ENCODE measurements around the gene SHC4. TPM values are rescaled to one million over a fixed set of nuclear protein-coding genes. Genes with fewer than 3 reads are reported as not detected.

Gene SHC4
- total and polyA plus RNA-seq, 2 of the 8 experiments (the other 6 are each of a cell fraction or from before 2014, with no cell fraction given): 0.15 to 0.30 TPM

DNA sequence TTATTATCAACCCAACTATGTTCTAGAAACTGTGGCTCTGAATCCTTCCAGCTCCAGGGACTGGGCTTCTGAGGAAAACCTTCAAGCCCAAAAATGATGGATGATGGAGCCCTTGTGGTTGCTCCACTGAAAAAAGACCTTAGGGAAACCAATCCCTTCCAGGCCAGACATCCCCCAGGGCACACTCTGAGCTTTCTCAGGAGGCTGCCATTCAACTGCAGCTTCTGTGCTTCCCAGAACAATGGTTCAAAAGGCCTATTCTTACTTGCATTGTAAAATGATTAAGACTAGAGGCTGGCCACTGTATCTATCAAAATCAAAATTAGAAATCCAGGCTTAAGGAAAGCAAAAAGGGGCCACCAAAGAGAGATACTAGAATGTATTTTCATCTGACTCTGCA, 58.5 kb downstream of the SHC4 start:
- Histone ChIP-seq H3K9ac (replicated peaks in 1 of 4; ENCODE audit: extremely low read depth in 1 of 4, low read depth in 3 of 4, low read length in 3 of 4) (no peak overlapping the region), H3K23ac (ENCODE audit: insufficient read length) (no peak overlapping the region), H2BK20ac (ENCODE audit: low read length) (no peak overlapping the region), H3K4me2 (ENCODE audit: insufficient read depth in 1 of 2, low read depth in 2 of 2, low read length in 2 of 2) (no peak overlapping the region), H3K79me2 (ENCODE audit: control insufficient read depth in 1 of 2, insufficient read depth in 2 of 2, low read length in 2 of 2) (no peaks in the 10 kb centered on the region), H3K4me1 (replicated peaks in 1 of 4; ENCODE audit: control insufficient read depth in 3 of 4, insufficient read depth in 4 of 4, low read length in 3 of 4) (no peaks in the 10 kb centered on the region), H2AK5ac (ENCODE audit: low read depth, low read length) (no peak overlapping the region), H4K20me1 (replicated peaks in 1 of 2; ENCODE audit: control insufficient read depth in 1 of 2, insufficient read depth in 2 of 2, low read length in 2 of 2) (no peaks in the 10 kb centered on the region), H3K4me3 (ENCODE audit: extremely low read depth in 1 of 4, insufficient read depth in 2 of 4, low read depth in 3 of 4, low read length in 4 of 4) (no peak overlapping the region), H2BK12ac (ENCODE audit: low read depth, low read length) (no peak overlapping the region), H3K18ac (ENCODE audit: extremely low read depth, low read length) (no peak overlapping the region), H4K91ac (replicated peaks; ENCODE audit: insufficient read length, low read length) (no peak overlapping the region), H3K27me3 (replicated peaks in 1 of 4; ENCODE audit: control insufficient read depth in 3 of 4, extremely low read depth in 1 of 4, insufficient read depth in 3 of 4, low read length in 3 of 4) (no peaks in the 10 kb centered on the region), H3K23me2 (ENCODE audit: low read depth, low read length) (no peaks in the 10 kb centered on the region), H2BK120ac (replicated peaks; ENCODE audit: low read depth, low read length) (no peak overlapping the region), H2BK5ac (ENCODE audit: low read depth, low read length) (no peak overlapping the region), H3K4ac (replicated peaks; ENCODE audit: insufficient read length, low read depth, low read length) (no peak overlapping the region), H3K27ac (ENCODE audit: low read depth, low read length) (no peak overlapping the region), H3K36me3 (ENCODE audit: control insufficient read depth in 2 of 4, insufficient read depth in 4 of 4, low read length in 3 of 4) (no peaks in the 10 kb centered on the region), H3K14ac (ENCODE audit: insufficient read length) (no peak overlapping the region), H4K5ac (ENCODE audit: insufficient read length, low read depth, low read length) (no peak overlapping the region), H4K8ac (ENCODE audit: extremely low read depth, insufficient read depth, low read length) (no peak overlapping the region), H2BK15ac (ENCODE audit: low read length) (no peak overlapping the region), H3K56ac (replicated peaks; ENCODE audit: insufficient read length, low read depth, low read length) (no peak overlapping the region), H3K79me1 (ENCODE audit: low read depth, low read length) (no peaks in the 10 kb centered on the region), H3K9me3 (ENCODE audit: insufficient read depth in 2 of 2, low read depth in 1 of 2, low read length in 1 of 2) (no peaks in the 10 kb centered on the region), H2AFZ (ENCODE audit: low read length) (no peak overlapping the region)
- ChIA-PET CTCF (ENCODE audit: partially characterized antibody) (interaction anchor here (1.4 to 2.2 kb wide), 4 partner anchors 9 to 70 kb away, joined by 4 to 8 read pairs (median 6); no protein-coding TSS in a partner anchor), POLR2A (ENCODE audit: partially characterized antibody) (no interaction called here)
- FAIRE-seq: no peak
- DNase-seq (ENCODE audit: low read depth in 1 of 2, low spot score in 2 of 2): no peak
- TF ChIP-seq SIX5 (IDR thresholded peaks at IDR 0.05; ENCODE audit: low read depth, low read length): no peak
- TF ChIP-seq, protein P1, sequence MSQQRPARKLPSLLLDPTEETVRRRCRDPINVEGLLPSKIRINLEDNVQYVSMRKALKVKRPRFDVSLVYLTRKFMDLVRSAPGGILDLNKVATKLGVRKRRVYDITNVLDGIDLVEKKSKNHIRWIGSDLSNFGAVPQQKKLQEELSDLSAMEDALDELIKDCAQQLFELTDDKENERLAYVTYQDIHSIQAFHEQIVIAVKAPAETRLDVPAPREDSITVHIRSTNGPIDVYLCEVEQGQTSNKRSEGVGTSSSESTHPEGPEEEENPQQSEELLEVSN (IDR thresholded peaks at IDR 0.05): no peak
- TF ChIP-seq, protein P2, sequence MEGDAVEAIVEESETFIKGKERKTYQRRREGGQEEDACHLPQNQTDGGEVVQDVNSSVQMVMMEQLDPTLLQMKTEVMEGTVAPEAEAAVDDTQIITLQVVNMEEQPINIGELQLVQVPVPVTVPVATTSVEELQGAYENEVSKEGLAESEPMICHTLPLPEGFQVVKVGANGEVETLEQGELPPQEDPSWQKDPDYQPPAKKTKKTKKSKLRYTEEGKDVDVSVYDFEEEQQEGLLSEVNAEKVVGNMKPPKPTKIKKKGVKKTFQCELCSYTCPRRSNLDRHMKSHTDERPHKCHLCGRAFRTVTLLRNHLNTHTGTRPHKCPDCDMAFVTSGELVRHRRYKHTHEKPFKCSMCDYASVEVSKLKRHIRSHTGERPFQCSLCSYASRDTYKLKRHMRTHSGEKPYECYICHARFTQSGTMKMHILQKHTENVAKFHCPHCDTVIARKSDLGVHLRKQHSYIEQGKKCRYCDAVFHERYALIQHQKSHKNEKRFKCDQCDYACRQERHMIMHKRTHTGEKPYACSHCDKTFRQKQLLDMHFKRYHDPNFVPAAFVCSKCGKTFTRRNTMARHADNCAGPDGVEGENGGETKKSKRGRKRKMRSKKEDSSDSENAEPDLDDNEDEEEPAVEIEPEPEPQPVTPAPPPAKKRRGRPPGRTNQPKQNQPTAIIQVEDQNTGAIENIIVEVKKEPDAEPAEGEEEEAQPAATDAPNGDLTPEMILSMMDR (IDR thresholded peaks at IDR 0.05; ENCODE audit: control extremely low read depth in 1 of 3, insufficient read depth in 1 of 3, low read depth in 1 of 3, low read length in 3 of 3): no peak
- TF ChIP-seq ASH2L (IDR thresholded peaks at IDR 0.05; ENCODE audit: low read length): no peak
- no peak for TF ChIP-seq BRCA1 (IDR thresholded peaks at IDR 0.05; ENCODE audit: low read depth, low read length)
- TF ChIP-seq, protein P3, sequence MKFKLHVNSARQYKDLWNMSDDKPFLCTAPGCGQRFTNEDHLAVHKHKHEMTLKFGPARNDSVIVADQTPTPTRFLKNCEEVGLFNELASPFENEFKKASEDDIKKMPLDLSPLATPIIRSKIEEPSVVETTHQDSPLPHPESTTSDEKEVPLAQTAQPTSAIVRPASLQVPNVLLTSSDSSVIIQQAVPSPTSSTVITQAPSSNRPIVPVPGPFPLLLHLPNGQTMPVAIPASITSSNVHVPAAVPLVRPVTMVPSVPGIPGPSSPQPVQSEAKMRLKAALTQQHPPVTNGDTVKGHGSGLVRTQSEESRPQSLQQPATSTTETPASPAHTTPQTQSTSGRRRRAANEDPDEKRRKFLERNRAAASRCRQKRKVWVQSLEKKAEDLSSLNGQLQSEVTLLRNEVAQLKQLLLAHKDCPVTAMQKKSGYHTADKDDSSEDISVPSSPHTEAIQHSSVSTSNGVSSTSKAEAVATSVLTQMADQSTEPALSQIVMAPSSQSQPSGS (IDR thresholded peaks at IDR 0.05; ENCODE audit: low read length): no peak
- TF ChIP-seq SP1 (IDR thresholded peaks at IDR 0.05; ENCODE audit: low read depth, low read length): no peak
- TF ChIP-seq, protein P4, sequence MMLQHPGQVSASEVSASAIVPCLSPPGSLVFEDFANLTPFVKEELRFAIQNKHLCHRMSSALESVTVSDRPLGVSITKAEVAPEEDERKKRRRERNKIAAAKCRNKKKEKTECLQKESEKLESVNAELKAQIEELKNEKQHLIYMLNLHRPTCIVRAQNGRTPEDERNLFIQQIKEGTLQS (IDR thresholded peaks at IDR 0.05; ENCODE audit: insufficient read depth, low read depth, low read length): no peak
- TF ChIP-seq TCF12 (IDR thresholded peaks at IDR 0.05; ENCODE audit: low read depth, low read length): no peak
- TF ChIP-seq POU5F1 (IDR thresholded peaks at IDR 0.05; ENCODE audit: low read depth, low read length): no peak
